H9 (cell line): Measurements from ENCODE around the gene OR6K2. TPM values are rescaled to one million over a fixed set of nuclear protein-coding genes. Genes with fewer than 3 reads are reported as not detected.

Experiments
- DNase-seq: peaks from one replicate; pipeline ENCODE4 v3.0.0-alpha.2; 2017
- H2AFZ ChIP-seq: one replicate; pipeline ENCODE4 v1.6.1; 2013; ENCODE audit warnings: mild to moderate bottlenecking, low read length, control low read depth, moderate library complexity
- H2AK5ac ChIP-seq: 2 replicates; pipeline ENCODE4 v1.6.1; 2013; ENCODE audit warnings: low read length, control low read depth, mixed read lengths; ENCODE audit not compliant: insufficient read length
- H2BK120ac ChIP-seq: one replicate; pipeline ENCODE4 v1.6.1; 2013; ENCODE audit warnings: low read depth, mild to moderate bottlenecking, low read length, control low read depth, inconsistent platforms; ENCODE audit not compliant: poor library complexity, severe bottlenecking
- H2BK12ac ChIP-seq: 2 replicates; pipeline ENCODE4 v1.6.1; 2013; ENCODE audit warnings: low read length, control low read depth, mixed read lengths, low read depth; ENCODE audit not compliant: insufficient read length
- H2BK15ac ChIP-seq: 2 replicates; pipeline ENCODE4 v1.6.1; 2013; ENCODE audit warnings: low read depth, low read length, control low read depth
- H2BK20ac ChIP-seq: one replicate; pipeline ENCODE4 v1.6.1; 2013; ENCODE audit warnings: low read depth, mild to moderate bottlenecking, low read length, control low read depth, inconsistent platforms; ENCODE audit not compliant: poor library complexity, severe bottlenecking
- H2BK5ac ChIP-seq: 2 replicates; pipeline ENCODE4 v1.6.1; 2013; ENCODE audit warnings: low read length, control low read depth, mixed read lengths; ENCODE audit not compliant: insufficient read length
- H3K14ac ChIP-seq: 2 replicates; pipeline ENCODE4 v1.6.1; 2013; ENCODE audit warnings: low read length, control low read depth; ENCODE audit not compliant: insufficient read depth
- H3K18ac ChIP-seq: 2 replicates; pipeline ENCODE4 v1.6.1; 2013; ENCODE audit warnings: low read depth, mild to moderate bottlenecking, mixed read lengths, low read length, control low read depth; ENCODE audit not compliant: insufficient read length
- H3K23ac ChIP-seq: 2 replicates; pipeline ENCODE4 v1.6.1; 2013; ENCODE audit warnings: low read length, control low read depth, mixed read lengths, low read depth; ENCODE audit not compliant: insufficient read length
- H3K23me2 ChIP-seq: 2 replicates; pipeline ENCODE4 v1.6.1; 2013; ENCODE audit warnings: low read depth, mild to moderate bottlenecking, mixed read lengths, low read length, control low read depth; ENCODE audit not compliant: insufficient read length, poor library complexity, severe bottlenecking
- H3K27ac ChIP-seq: 2 replicates; pipeline ENCODE4 v1.5.1; 2013; ENCODE audit warnings: low read length, control low read depth, mixed read lengths, low read depth; ENCODE audit not compliant: insufficient read length
- H3K27me3 ChIP-seq: 2 replicates; pipeline ENCODE4 v1.6.1; 2013; ENCODE audit warnings: low read length, control low read depth, inconsistent platforms; ENCODE audit not compliant: insufficient read depth
- H3K4ac ChIP-seq: 2 replicates; pipeline ENCODE4 v1.6.1; 2013; ENCODE audit warnings: low read depth, mild to moderate bottlenecking, control low read depth, inconsistent platforms, low read length, moderate library complexity
- H3K4me1 ChIP-seq: 2 replicates; pipeline ENCODE4 v1.6.1; 2013; ENCODE audit warnings: low read length, control low read depth, inconsistent platforms; ENCODE audit not compliant: insufficient read depth
- H3K4me2 ChIP-seq: 2 replicates; pipeline ENCODE4 v1.6.1; 2013; ENCODE audit warnings: low read length, control low read depth, mixed read lengths; ENCODE audit not compliant: insufficient read length, insufficient read depth
- H3K56ac ChIP-seq: 2 replicates; pipeline ENCODE4 v1.6.1; 2013; ENCODE audit warnings: low read depth, mild to moderate bottlenecking, mixed read lengths, low read length, control low read depth; ENCODE audit not compliant: insufficient read length
- H3K79me1 ChIP-seq: 2 replicates; pipeline ENCODE4 v1.6.1; 2013; ENCODE audit warnings: low read depth, mild to moderate bottlenecking, moderate library complexity, low read length, control low read depth, inconsistent platforms; ENCODE audit not compliant: insufficient read depth, poor library complexity, severe bottlenecking
- H3K79me2 ChIP-seq: 2 replicates; pipeline ENCODE4 v1.6.1; 2013; ENCODE audit warnings: low read length, control low read depth, inconsistent platforms; ENCODE audit not compliant: insufficient read depth
- H3K9ac ChIP-seq: 2 replicates; pipeline ENCODE4 v1.6.1; 2013; ENCODE audit warnings: low read length, control low read depth, mixed read lengths; ENCODE audit not compliant: insufficient read length; ENCODE audit errors: extremely low read depth
- H3K9me3 ChIP-seq: one replicate; pipeline ENCODE4 v1.6.1; 2013; ENCODE audit warnings: low read depth, low read length, inconsistent platforms; ENCODE audit not compliant: control insufficient read depth
- H3T11ph ChIP-seq: one replicate; pipeline ENCODE4 v1.6.1; 2013; ENCODE audit warnings: mild to moderate bottlenecking, low read length, control low read depth, inconsistent platforms
- H4K20me1 ChIP-seq: one replicate; pipeline ENCODE4 v1.6.1; 2013; ENCODE audit not compliant: control insufficient read depth, insufficient read length, insufficient read depth
- H4K5ac ChIP-seq: 2 replicates; pipeline ENCODE4 v1.6.1; 2013; ENCODE audit warnings: low read depth, mild to moderate bottlenecking, mixed read lengths, low read length, control low read depth; ENCODE audit not compliant: insufficient read length
- H4K8ac ChIP-seq: replicated peaks from 2 replicates; pipeline ENCODE4 v1.6.1; 2013; ENCODE audit warnings: low read length, control low read depth, mixed read lengths, low read depth; ENCODE audit not compliant: insufficient read length
- H4K91ac ChIP-seq: 2 replicates; pipeline ENCODE4 v1.6.1; 2013; ENCODE audit warnings: low read depth, mild to moderate bottlenecking, moderate library complexity, mixed read lengths, low read length, control low read depth; ENCODE audit not compliant: insufficient read length
- H3K27ac Mint-ChIP-seq, 3 experiments: 2 replicates in 2 of 3; 3 replicates in 1 of 3; pipeline ENCODE4 v1.8.0; 2020 to 2021; ENCODE audit warnings: mixed read lengths in 3 of 3, mild to moderate bottlenecking in 1 of 3, moderate library complexity in 1 of 3
- H3K27me3 Mint-ChIP-seq: 2 replicates; pipeline ENCODE4 v1.8.0; 2021; ENCODE audit warnings: low read depth, mild to moderate bottlenecking, moderate library complexity, mixed read lengths
- H3K36me3 Mint-ChIP-seq, 3 experiments: 2 replicates in 2 of 3; 3 replicates in 1 of 3; pipeline ENCODE4 v1.8.0; 2020 to 2021; ENCODE audit warnings: low read depth in 3 of 3, mixed read lengths in 3 of 3; ENCODE audit not compliant: insufficient read depth in 1 of 3
- H3K4me1 Mint-ChIP-seq, 2 experiments: 2 replicates each; pipeline ENCODE4 v1.8.0; 2020; ENCODE audit warnings: mixed read lengths in 2 of 2
- H3K4me3 Mint-ChIP-seq, 2 experiments: 2 replicates in 1 of 2; 3 replicates in 1 of 2; pipeline ENCODE4 v1.8.0; 2020 to 2021; ENCODE audit warnings: mild to moderate bottlenecking in 2 of 2, mixed read lengths in 2 of 2, moderate library complexity in 1 of 2
- H3K9me3 Mint-ChIP-seq, 2 experiments: 2 replicates in 1 of 2; 3 replicates in 1 of 2; pipeline ENCODE4 v1.8.0; 2020; ENCODE audit warnings: mild to moderate bottlenecking in 2 of 2, mixed read lengths in 2 of 2, moderate library complexity in 1 of 2
- WGBS: extraction: QIAGEN DNeasy Blood & Tissue Kit; methylation state at CpG from one replicate; pipeline ENCODE4 v1.1.7; 2013; ENCODE audit warnings: missing lambda C conversion rate, low lambda C conversion rate, mixed read lengths; ENCODE audit not compliant: insufficient read length; ENCODE audit errors: extremely low coverage; 5-methylcytosine and 5-hydroxymethylcytosine counted together
- total RNA-seq: library from RNA; stranded (reverse); gene quantifications from 2 replicates; pipeline ENCODE4 v1.2.1, GENCODE V29; 2021
- TF ChIP-seq, protein P1 (sequence below): fragments of 200-600 bp; sonication (generic); conservative IDR thresholded peaks from 3 replicates; pipeline ENCODE4 v1.8.0; 2021; ENCODE audit warnings: antibody characterized with exemption, mild to moderate bottlenecking

The OR6K2 gene
- total RNA-seq, 1 experiment from 2014 or later: not detected

- no peak overlapping the region for H4K91ac ChIP-seq
- H4K5ac ChIP-seq: no peak overlapping the region
- no CpG with 5 or more reads among the region's 7 CpGs for WGBS
- TF ChIP-seq, protein P1, sequence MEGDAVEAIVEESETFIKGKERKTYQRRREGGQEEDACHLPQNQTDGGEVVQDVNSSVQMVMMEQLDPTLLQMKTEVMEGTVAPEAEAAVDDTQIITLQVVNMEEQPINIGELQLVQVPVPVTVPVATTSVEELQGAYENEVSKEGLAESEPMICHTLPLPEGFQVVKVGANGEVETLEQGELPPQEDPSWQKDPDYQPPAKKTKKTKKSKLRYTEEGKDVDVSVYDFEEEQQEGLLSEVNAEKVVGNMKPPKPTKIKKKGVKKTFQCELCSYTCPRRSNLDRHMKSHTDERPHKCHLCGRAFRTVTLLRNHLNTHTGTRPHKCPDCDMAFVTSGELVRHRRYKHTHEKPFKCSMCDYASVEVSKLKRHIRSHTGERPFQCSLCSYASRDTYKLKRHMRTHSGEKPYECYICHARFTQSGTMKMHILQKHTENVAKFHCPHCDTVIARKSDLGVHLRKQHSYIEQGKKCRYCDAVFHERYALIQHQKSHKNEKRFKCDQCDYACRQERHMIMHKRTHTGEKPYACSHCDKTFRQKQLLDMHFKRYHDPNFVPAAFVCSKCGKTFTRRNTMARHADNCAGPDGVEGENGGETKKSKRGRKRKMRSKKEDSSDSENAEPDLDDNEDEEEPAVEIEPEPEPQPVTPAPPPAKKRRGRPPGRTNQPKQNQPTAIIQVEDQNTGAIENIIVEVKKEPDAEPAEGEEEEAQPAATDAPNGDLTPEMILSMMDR: no peak
- no peaks in the 10 kb centered on the region for H3K79me2 ChIP-seq
- no peaks in the 10 kb centered on the region for H3K9me3 ChIP-seq
- no peak overlapping the region for H2BK5ac ChIP-seq
- H3K23me2 ChIP-seq: no peaks in the 10 kb centered on the region
- H2BK120ac ChIP-seq: no peak overlapping the region
- no peak overlapping the region for H3K56ac ChIP-seq
- H3K4me1 Mint-ChIP-seq: no peaks in the 10 kb centered on the region
- H4K20me1 ChIP-seq: no peaks in the 10 kb centered on the region
- H3K9ac ChIP-seq: no peak overlapping the region
- H3K4me1 ChIP-seq: no peaks in the 10 kb centered on the region
- no peak overlapping the region for H3K4me2 ChIP-seq
- no peak overlapping the region for H3K23ac ChIP-seq
- no peak overlapping the region for H3K14ac ChIP-seq
- H2BK12ac ChIP-seq: no peak overlapping the region
- H3K4me3 Mint-ChIP-seq: no peak overlapping the region
- H3K27ac ChIP-seq: no peak overlapping the region
- no peak overlapping the region for H3K18ac ChIP-seq
- H3K9me3 Mint-ChIP-seq: no peaks in the 10 kb centered on the region; a peak in 1 of 5 replicates
- no peak overlapping the region for H3K4ac ChIP-seq
- H3K27me3 ChIP-seq: no peaks in the 10 kb centered on the region
- no peak overlapping the region for H2AK5ac ChIP-seq
- no peak overlapping the region for H3T11ph ChIP-seq
- no peak overlapping the region for H2BK15ac ChIP-seq
- DNase-seq: no peak
- H3K79me1 ChIP-seq: no peaks in the 10 kb centered on the region
- H2AFZ ChIP-seq: no peak overlapping the region
- no peak overlapping the region for H4K8ac ChIP-seq
- no peak overlapping the region for H3K27ac Mint-ChIP-seq
- H3K27me3 Mint-ChIP-seq: no peaks in the 10 kb centered on the region; the same call in none of the 2 replicates
- no peak overlapping the region for H2BK20ac ChIP-seq
- H3K36me3 Mint-ChIP-seq: no peaks in the 10 kb centered on the region
Measured at GRCh38 chr1:158674302-158674701, 26.1 kb downstream of the OR6K2 start.
